Limb (tissue), 2 donors: ENCODE data around the gene DCHS1.

Experiments used
- DNase-seq, 2 donors: peaks; one replicate each; pipeline ENCODE4 v3.0.0-alpha.2; 2016; ENCODE audit errors: extremely low spot score in 2 of 2

Gene DCHS1

GRCh38 chr11:6626971-6627761, 28.4 kb downstream of the DCHS1 start:
- DNase-seq: peak in 1 of 2 donors; percentile 17

GRCh38 chr11:6625832-6626420, 29.7 kb downstream of the DCHS1 start:
- peak in 1 of 2 donors; percentile 23 for DNase-seq

GRCh38 chr11:6625156-6625831, 30.3 kb downstream of the DCHS1 start:
- peak in 1 of 2 donors; percentile 24 for DNase-seq

- DNase-seq: peak in 1 of 2 donors; percentile 24
Observed at GRCh38 chr11:6623391-6624363, 31.9 kb downstream of the DCHS1 start.

GRCh38 chr11:6622261-6623171, 33.1 kb downstream of the DCHS1 start:
- DNase-seq: peak in 1 of 2 donors; percentile 36

GRCh38 chr11:6621711-6622211, 33.8 kb downstream of the DCHS1 start:
- no peak for DNase-seq

GRCh38 chr11:6620636-6621035, 35.0 kb downstream of the DCHS1 start:
- no peak for DNase-seq

- DNase-seq: peak; percentile 93 to 94
Observed at GRCh38 chr11:6619004-6619745, 36.4 kb downstream of the DCHS1 start, which contains the start of gene TPP1. Gene TPP1 (minus strand): TSS chr11:6619422. CDS start chr11:6619400, 22 bp downstream.

- DNase-seq: peak in 1 of 2 donors; percentile 68
Observed at GRCh38 chr11:6618117-6619003, 37.2 kb downstream of the DCHS1 start.

GRCh38 chr11:6617315-6617781, 38.3 kb downstream of the DCHS1 start:
- DNase-seq: no peak

GRCh38 chr11:6616596-6617250, 38.9 kb downstream of the DCHS1 start:
- no peak for DNase-seq

GRCh38 chr11:6615882-6616585, 39.6 kb downstream of the DCHS1 start:
- DNase-seq: no peak

GRCh38 chr11:6615046-6615445, 40.6 kb downstream of the DCHS1 start:
- no peak for DNase-seq

GRCh38 chr11:6614446-6614845, 41.2 kb downstream of the DCHS1 start:
- DNase-seq: no peak

- DNase-seq: no peak
Observed at GRCh38 chr11:6613496-6613895, 42.1 kb downstream of the DCHS1 start.

GRCh38 chr11:6612213-6613041, 43.2 kb downstream of the DCHS1 start, which contains the start of gene TAF10:
Gene TAF10 (minus strand): TSS chr11:6612216. CDS start chr11:6612189, 27 bp downstream.
- peak; percentile 97 for DNase-seq
